T-cell (primary cell): ENCODE data around the gene STARD9. TPM values are rescaled to one million over a fixed set of nuclear protein-coding genes. Genes with fewer than 3 reads are reported as not detected.
A peak's percentile ranks its signal among the peaks of the same experiment; 100 is the strongest.

Source experiments
- ATAC-seq, 4 experiments: fragments of 200-7000 bp in 3 of 4; fragments of 150-1000 bp in 1 of 4; cut with Tn5 transposase; replicated peaks in 1 of 4; 1 replicate in 3 of 4; 2 replicates in 1 of 4; pipeline ENCODE4 v1.10.0; 2021; ENCODE audit warnings: moderate library complexity in 3 of 4, mild to moderate bottlenecking in 2 of 4, moderate number of reproducible peaks in 1 of 4
- CTCF ChIA-PET, 2 donors: fragments of 300-600 bp; sonication (Branson Sonifier 250); formaldehyde crosslinking; loops; one replicate each; lab custom pipeline; 2022; ENCODE audit warnings: antibody characterized with exemption in 2 of 2; lab: Charles Lee
- POLR2A ChIA-PET, 2 donors: fragments of 300-600 bp; sonication (Branson Sonifier 250); formaldehyde crosslinking; loops; one replicate each; lab custom pipeline; 2022; ENCODE audit warnings: antibody characterized with exemption in 2 of 2; lab: Charles Lee
- DNase-seq, 35 experiments: peaks; one replicate each; pipeline versions ENCODE4 v3.0.0 to v3.0.0-alpha.2; 2013 to 2023
- H3K27ac ChIP-seq: one replicate; pipeline ENCODE4 v1.5.1; 2013; ENCODE audit warnings: low read length
- H3K27me3 ChIP-seq, 2 experiments: replicated peaks in 1 of 2; 1 replicate in 1 of 2; 2 replicates in 1 of 2; pipeline versions ENCODE4 v1.6.1 to v1.7.0; 2013; ENCODE audit warnings: low read length in 1 of 2, mixed read lengths in 1 of 2; ENCODE audit not compliant: control insufficient read depth in 2 of 2, insufficient read depth in 2 of 2; ENCODE audit errors: extremely low read depth in 1 of 2
- H3K36me3 ChIP-seq, 2 donors: 1 replicate in 1 of 2; 2 replicates in 1 of 2; pipeline versions ENCODE4 v1.6.1 to v1.7.0; 2013; ENCODE audit warnings: low read length in 1 of 2; ENCODE audit not compliant: control insufficient read depth in 2 of 2, insufficient read depth in 1 of 2; ENCODE audit errors: extremely low read depth in 1 of 2
- H3K4me1 ChIP-seq, 2 experiments: 1 replicate in 1 of 2; 2 replicates in 1 of 2; pipeline versions ENCODE4 v1.6.1 to v1.7.0; 2013; ENCODE audit warnings: low read length in 2 of 2, mixed read lengths in 1 of 2; ENCODE audit not compliant: insufficient read depth in 2 of 2, control insufficient read depth in 1 of 2; ENCODE audit errors: extremely low read depth in 1 of 2
- H3K4me3 ChIP-seq, 2 donors: 1 replicate in 1 of 2; 2 replicates in 1 of 2; pipeline versions ENCODE4 v1.5.1 to v1.7.0; 2013; ENCODE audit warnings: mild to moderate bottlenecking in 2 of 2, low read length in 1 of 2, moderate library complexity in 1 of 2; ENCODE audit not compliant: control insufficient read depth in 1 of 2; ENCODE audit errors: extremely low read depth in 1 of 2
- H3K9me3 ChIP-seq: 2 replicates; pipeline ENCODE4 v1.7.0; 2013
- H3K27ac Mint-ChIP-seq, 2 donors: one replicate each; pipeline ENCODE4 v1.8.0; 2020 to 2021; ENCODE audit warnings: mild to moderate bottlenecking in 2 of 2, mixed read lengths in 2 of 2
- H3K27me3 Mint-ChIP-seq, 2 donors: one replicate each; pipeline ENCODE4 v1.8.0; 2021 to 2022; ENCODE audit warnings: mixed read lengths in 2 of 2
- H3K36me3 Mint-ChIP-seq: one replicate; pipeline ENCODE4 v1.8.0; 2021; ENCODE audit warnings: mixed read lengths
- H3K4me1 Mint-ChIP-seq, 3 donors: one replicate each; pipeline ENCODE4 v1.8.0; 2020 to 2022; ENCODE audit warnings: mixed read lengths in 3 of 3, mild to moderate bottlenecking in 1 of 3
- H3K4me3 Mint-ChIP-seq, 3 donors: one replicate each; pipeline ENCODE4 v1.8.0; 2020 to 2022; ENCODE audit warnings: mild to moderate bottlenecking in 3 of 3, mixed read lengths in 3 of 3, moderate library complexity in 3 of 3
- H3K9me3 Mint-ChIP-seq, 3 donors: one replicate each; pipeline ENCODE4 v1.8.0; 2020 to 2022; ENCODE audit warnings: mixed read lengths in 3 of 3
- WGBS: methylation state at CpG from one replicate; pipeline ENCODE4 v1.1.5; 2013; ENCODE audit warnings: missing lambda C conversion rate; ENCODE audit not compliant: insufficient coverage; 5-methylcytosine and 5-hydroxymethylcytosine counted together
- total RNA-seq, 35 experiments: library from RNA in 6 of 35; stranded (reverse) in 6 of 35; fragments of 120-200 nt in 1 of 35; gene quantifications; one replicate each; pipeline versions ENCODE4 v1.2.1 to v1.2.4 and lab custom pipeline; 2013 to 2026

The STARD9 gene
- total RNA-seq, 5 donors from 2014 or later (not counting 1 experiment from before 2014, with no cell fraction given): 6.6 to 10.6 (median 8.8) TPM

GRCh38 chr15:42581272-42581730 lies 5.9 kb downstream of the STARD9 start:
- Histone ChIP-seq H3K9me3 (no peaks in the 10 kb centered on the region), H3K27me3 (peaks cover 0 to 2% of the 10 kb centered on the region in 2 experiments), H3K36me3 (no peaks in the 10 kb centered on the region), H3K4me1 (peaks cover 7 to 23% of the 10 kb centered on the region in 2 experiments), H3K27ac (peak overlapping the region; percentile 72), H3K4me3 (peak overlapping the region; percentile 53 to 72)
- Mint-ChIP-seq H3K4me1 (peaks cover 29 to 34% (median 30%) of the 10 kb centered on the region in 3 donors), H3K27me3 (peaks cover 12 to 13% of the 10 kb centered on the region in 2 donors), H3K4me3 (peak overlapping the region; percentile 80 to 94 (median 93)), H3K36me3 (no peaks in the 10 kb centered on the region), H3K27ac (peak overlapping the region; percentile 97 to 99), H3K9me3 (no peaks in the 10 kb centered on the region)
- ChIA-PET POLR2A (interaction anchor here in 1 of 2 donors (0.5 to 0.6 kb wide), 3 partner anchors 21 to 140 kb away, joined by 3 to 6 read pairs (median 3); no protein-coding TSS in a partner anchor), CTCF (interaction anchor here (0.6 to 1.6 kb wide), 8 partner anchors 13 to 1121 kb away, joined by 3 to 5 read pairs (median 4); no protein-coding TSS in a partner anchor)
- WGBS: 0% methylated on average over 30 of the region's 37 CpGs
- ATAC-seq (peak; percentile 99 to 100 (median 100)), DNase-seq (peak; percentile 62 to 87 (median 76))

GRCh38 chr15:42582569-42583375 lies 7.4 kb downstream of the STARD9 start:
- ChIA-PET CTCF (interaction anchor here (0.6 to 1.3 kb wide), 2 partner anchors 9 to 23 kb away, joined by 3 to 5 read pairs; no protein-coding TSS in a partner anchor), POLR2A (no interaction called here)
- peak overlapping the region; percentile 72 for H3K27ac ChIP-seq
- ATAC-seq (no peak), DNase-seq (no peak)
- H3K27me3 ChIP-seq: peaks cover 0 to 2% of the 10 kb centered on the region in 2 experiments
- H3K36me3 ChIP-seq: no peaks in the 10 kb centered on the region
- no peaks in the 10 kb centered on the region for H3K9me3 ChIP-seq
- no peaks in the 10 kb centered on the region for H3K9me3 Mint-ChIP-seq
- H3K27me3 Mint-ChIP-seq: peaks cover 7 to 8% of the 10 kb centered on the region in 2 donors
- no peaks in the 10 kb centered on the region for H3K36me3 Mint-ChIP-seq
- 100% methylated on average over 4 of the region's 8 CpGs for WGBS
- H3K4me3 ChIP-seq: no peak overlapping the region
- no peak overlapping the region for H3K4me3 Mint-ChIP-seq
- peak overlapping the region in 1 of 2 donors; percentile 99 for H3K27ac Mint-ChIP-seq
- H3K4me1 ChIP-seq: peaks cover 7 to 21% of the 10 kb centered on the region in 2 experiments
- peaks cover 22 to 26% (median 23%) of the 10 kb centered on the region in 3 donors for H3K4me1 Mint-ChIP-seq

DNA sequence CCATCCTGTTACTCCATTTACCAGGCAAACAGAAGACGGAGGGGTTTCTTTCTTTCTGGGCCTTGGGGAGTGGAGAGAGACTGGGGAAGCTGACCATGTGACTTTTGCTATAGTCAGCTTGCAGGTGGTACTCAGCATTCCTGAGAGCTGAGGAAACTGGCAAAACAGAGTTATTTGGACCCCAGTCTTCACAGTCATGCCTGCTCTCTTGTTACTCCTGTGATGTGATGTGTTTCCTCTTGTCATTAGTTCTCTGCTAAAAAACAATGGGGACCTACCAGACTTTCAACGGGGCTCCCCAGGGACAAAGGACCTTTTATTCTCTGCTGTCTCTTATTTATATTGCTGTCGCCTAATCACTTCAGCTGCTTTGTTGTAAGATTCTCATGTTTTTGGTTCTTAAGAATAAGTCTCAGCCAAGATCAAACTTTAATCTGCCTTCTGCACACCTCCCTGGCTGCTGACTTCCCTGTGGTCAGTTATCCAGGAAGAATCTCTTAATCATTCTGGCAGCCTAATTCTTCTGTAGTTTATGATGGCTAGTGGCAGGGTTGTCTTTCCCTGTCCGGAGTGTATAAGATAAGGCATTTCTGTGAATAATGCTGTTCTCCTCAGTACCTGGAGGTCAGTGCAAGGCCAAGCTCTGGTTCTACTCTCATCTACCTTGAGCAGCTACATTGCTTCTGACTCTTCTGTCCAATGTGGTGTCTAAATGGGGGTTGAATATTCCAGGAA lies 8.8 kb downstream of the STARD9 start:
- ChIA-PET POLR2A (interaction anchor here in 1 of 2 donors (0.6 kb wide), 1 partner anchor 56 kb away, joined by 5 read pairs; no protein-coding TSS in a partner anchor), CTCF (interaction anchor here (0.5 to 0.6 kb wide), 2 partner anchors 35 to 1995 kb away, joined by 3 to 8 read pairs; no protein-coding TSS in a partner anchor)
- H3K4me3 ChIP-seq: no peak overlapping the region
- no CpG with 5 or more reads among the region's 4 CpGs for WGBS
- no peaks in the 10 kb centered on the region for H3K9me3 Mint-ChIP-seq
- no peak overlapping the region for H3K27ac Mint-ChIP-seq
- peaks cover 7 to 21% of the 10 kb centered on the region in 2 experiments for H3K4me1 ChIP-seq
- no peaks in the 10 kb centered on the region for H3K9me3 ChIP-seq
- no peaks in the 10 kb centered on the region for H3K36me3 ChIP-seq
- H3K27me3 Mint-ChIP-seq: peaks cover 0 to 4% of the 10 kb centered on the region in 2 donors
- ATAC-seq (no peak), DNase-seq (no peak)
- no peaks in the 10 kb centered on the region for H3K27me3 ChIP-seq
- no peak overlapping the region for H3K27ac ChIP-seq
- no peak overlapping the region for H3K4me3 Mint-ChIP-seq
- no peaks in the 10 kb centered on the region for H3K36me3 Mint-ChIP-seq
- H3K4me1 Mint-ChIP-seq: peaks cover 22 to 26% (median 23%) of the 10 kb centered on the region in 3 donors

GRCh38 chr15:42590619-42591237 lies 15.3 kb downstream of the STARD9 start:
- H3K27ac Mint-ChIP-seq: no peak overlapping the region
- Histone ChIP-seq H3K36me3 (no peaks in the 10 kb centered on the region), H3K27ac (no peak overlapping the region), H3K4me3 (no peak overlapping the region), H3K27me3 (no peaks in the 10 kb centered on the region), H3K4me1 (no peaks in the 10 kb centered on the region), H3K9me3 (no peaks in the 10 kb centered on the region)
- H3K9me3 Mint-ChIP-seq: no peaks in the 10 kb centered on the region
- ATAC-seq (no peak), DNase-seq (no peak)
- H3K4me3 Mint-ChIP-seq: no peak overlapping the region
- no peaks in the 10 kb centered on the region for H3K4me1 Mint-ChIP-seq
- 100% methylated on average over 4 of the region's 5 CpGs for WGBS
- no peaks in the 10 kb centered on the region for H3K27me3 Mint-ChIP-seq
- ChIA-PET POLR2A (no interaction called here), CTCF (no interaction called here)
- no peaks in the 10 kb centered on the region for H3K36me3 Mint-ChIP-seq

GRCh38 chr15:42591238-42591934 lies 16.0 kb downstream of the STARD9 start:
- H3K9me3 ChIP-seq: no peaks in the 10 kb centered on the region
- no peaks in the 10 kb centered on the region for H3K27me3 ChIP-seq
- H3K36me3 ChIP-seq: no peaks in the 10 kb centered on the region
- ChIA-PET POLR2A (interaction anchor here (0.5 to 0.7 kb wide), 2 partner anchors 28 to 828 kb away, joined by 4 to 5 read pairs; no protein-coding TSS in a partner anchor), CTCF (interaction anchor here in 1 of 2 donors (0.6 to 0.7 kb wide), 2 partner anchors 19 to 25 kb away, joined by 3 to 4 read pairs; no protein-coding TSS in a partner anchor)
- ATAC-seq: no peak
- Mint-ChIP-seq H3K9me3 (no peaks in the 10 kb centered on the region), H3K4me1 (no peaks in the 10 kb centered on the region), H3K36me3 (no peaks in the 10 kb centered on the region), H3K4me3 (no peak overlapping the region), H3K27ac (no peak overlapping the region), H3K27me3 (no peaks in the 10 kb centered on the region)
- DNase-seq: peak in 1 of 35 experiments; percentile 12
- 86% methylated on average over 5 of the region's 10 CpGs for WGBS
- H3K27ac ChIP-seq: no peak overlapping the region
- no peaks in the 10 kb centered on the region for H3K4me1 ChIP-seq
- H3K4me3 ChIP-seq: no peak overlapping the region
